NCI-H446 treated with DMSO at 0.1 percent for 48 hours (cell line): ENCODE results near the gene SHROOM3.
"Not testable (repeated sequence)": the region's sequence is repeated elsewhere in the genome, so short reads cannot be mapped to it uniquely, and the experiment has no call there.

Experiments
- DNase-seq: peaks from one replicate; lab custom pipeline; 2025; lab: John Stamatoyannopoulos, UW

Gene SHROOM3

DNA sequence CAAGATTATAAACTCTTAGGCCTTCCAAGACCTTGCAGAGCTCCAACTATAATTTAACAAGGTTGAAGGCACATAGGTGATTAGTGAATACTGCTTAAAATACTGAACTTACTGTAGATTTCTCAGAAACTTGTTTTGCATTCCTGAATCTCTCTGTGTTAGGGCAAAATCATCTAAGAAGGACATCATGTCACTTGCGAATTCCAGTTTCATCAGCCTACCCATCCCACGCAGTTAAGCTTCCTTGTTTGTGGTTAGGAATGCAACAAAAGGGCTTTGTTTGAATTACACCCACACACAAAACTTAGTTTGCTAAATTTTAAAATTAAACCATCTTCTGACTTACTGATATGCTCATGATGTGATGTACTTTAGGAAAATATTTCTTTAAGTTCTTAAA is 288.9 kb downstream of the SHROOM3 start:
- DNase-seq = no peak

DNA sequence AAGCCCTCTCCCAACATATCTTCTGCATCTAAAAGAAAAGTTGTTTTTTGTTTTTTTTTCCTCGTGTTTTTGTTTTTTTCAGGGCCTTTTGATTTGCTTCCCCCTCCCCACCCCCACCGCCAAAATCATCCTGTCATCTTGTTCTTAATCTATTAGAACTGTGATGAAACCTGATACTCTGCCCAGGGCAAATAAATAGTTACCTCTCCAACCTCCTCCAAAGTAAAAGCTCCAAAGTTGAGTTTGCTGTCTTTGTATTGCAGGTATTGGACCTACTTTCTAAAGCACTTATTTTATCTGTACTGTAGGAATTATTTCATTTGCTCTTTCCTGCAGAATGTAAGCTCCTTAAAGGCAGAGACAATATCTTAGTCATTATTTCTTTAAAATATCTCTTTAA is 290.0 kb downstream of the SHROOM3 start:
- no peak for DNase-seq

DNA sequence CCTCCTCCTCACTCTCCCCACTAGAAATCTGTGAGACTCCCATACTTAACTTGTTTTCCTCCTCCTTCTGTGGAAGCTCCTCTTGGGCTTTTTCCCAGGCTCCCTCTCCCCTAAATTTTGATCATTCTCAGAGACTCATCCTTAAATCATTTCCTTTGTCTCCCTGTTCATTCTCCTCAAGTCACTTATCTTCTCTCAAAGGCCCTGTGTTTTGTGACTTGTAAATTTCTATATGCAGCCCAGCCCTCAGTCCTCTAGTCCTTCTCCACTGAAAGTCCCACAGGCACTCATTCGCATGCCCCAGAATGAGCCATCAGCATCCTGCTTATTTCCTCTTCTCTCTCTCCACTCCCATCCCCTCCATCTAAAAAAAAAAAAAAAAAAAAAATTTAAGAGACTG is 291.1 kb downstream of the SHROOM3 start:
- no peak for DNase-seq

DNA sequence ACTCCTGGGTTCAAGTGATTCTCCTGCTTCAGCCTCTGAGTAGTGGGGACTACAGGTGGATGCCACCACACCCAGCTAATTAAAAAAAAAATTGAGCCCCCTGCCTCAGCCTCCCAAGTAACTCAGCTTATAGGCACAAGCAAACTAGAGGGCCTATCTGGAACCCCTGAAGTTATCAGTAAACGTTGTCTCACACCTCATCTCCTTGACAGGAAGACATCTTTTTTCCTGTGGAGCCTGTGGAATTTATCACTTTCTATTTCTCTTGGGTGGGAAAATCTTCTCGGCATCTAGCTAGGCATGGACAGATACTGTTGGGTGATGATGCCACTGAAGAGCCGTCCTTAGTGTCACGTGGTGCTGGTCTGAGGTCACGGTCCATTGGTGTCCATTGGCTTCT is 291.6 kb downstream of the SHROOM3 start:
- no peak for DNase-seq

DNA sequence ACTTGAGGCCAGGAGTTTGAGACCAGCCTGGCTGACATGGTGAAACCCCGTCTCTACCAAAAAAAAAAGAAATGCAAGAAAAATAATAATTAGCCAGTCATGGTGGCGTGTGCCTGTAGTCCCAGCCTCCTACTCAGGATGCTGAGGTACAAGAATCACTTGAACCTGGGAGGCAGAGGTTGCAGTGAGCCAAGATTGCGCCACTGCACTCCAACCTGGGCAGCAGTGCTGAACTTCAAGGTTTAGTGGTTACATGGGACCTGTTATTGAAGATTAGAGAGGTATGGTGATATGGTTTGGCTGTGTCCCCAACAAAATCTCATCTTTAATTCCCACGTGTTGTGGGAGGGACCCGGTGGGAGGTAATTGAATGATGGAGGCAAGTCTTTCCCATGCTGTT is 292.9 kb downstream of the SHROOM3 start:
- DNase-seq = not testable (repeated sequence)

DNA sequence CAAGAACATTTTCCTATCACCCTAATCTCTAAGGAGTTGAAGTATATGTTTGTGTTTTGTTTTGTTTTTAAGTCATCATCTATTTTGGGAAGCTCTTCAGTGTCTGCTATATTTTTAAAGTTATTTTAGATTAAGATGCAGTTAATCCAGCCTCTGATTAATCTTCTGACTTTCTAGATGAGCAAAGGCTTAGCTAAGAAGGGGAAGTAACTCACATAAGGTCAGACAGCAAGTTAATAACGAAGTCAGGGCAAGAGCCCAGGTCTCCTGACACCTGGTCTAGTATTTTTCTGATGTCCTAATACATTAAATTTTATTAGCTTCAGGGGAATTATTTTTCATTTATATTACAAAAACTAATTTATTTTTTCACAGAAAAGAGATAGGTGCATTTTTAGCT is 294.4 kb downstream of the SHROOM3 start:
- DNase-seq = no peak

DNA sequence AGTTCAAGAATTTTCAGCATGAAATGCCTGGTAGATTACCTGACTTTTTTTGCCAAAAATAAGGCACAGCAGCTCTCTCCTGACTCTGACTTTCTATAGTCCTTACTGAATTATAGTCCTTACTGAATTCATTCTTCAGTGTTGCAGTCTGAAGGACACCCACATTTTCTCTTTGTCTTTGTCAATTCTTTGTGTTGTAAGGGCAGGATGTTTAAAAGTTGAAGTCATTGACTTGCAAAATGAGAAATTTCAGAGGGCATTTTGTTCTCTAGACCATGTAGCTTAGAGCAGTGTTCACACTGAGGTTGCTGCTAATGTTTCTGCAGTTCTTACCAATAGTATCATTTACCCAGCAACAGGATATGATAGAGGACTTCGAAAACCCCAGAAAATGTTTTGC is 295.0 kb downstream of the SHROOM3 start:
- no peak for DNase-seq

DNA sequence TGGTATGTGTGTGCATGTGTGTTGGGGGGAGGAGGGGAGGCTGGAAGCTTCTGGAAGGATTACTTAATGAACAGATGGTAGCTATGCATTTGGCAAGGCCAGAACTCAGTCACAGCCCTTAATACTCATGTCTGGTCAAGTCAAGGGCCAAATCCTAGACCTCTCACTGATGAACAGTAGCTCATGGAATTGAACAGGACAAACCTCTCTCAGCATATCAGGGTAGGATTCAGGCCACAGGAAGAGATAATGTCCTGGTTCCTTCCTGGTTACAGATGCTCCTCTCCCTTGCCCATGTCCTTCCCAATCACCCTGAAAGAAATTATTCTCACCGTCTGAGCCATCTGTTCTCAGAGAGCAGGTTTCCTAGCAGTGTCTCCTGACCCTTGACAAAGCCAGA is 297.2 kb downstream of the SHROOM3 start:
- no peak for DNase-seq

DNA sequence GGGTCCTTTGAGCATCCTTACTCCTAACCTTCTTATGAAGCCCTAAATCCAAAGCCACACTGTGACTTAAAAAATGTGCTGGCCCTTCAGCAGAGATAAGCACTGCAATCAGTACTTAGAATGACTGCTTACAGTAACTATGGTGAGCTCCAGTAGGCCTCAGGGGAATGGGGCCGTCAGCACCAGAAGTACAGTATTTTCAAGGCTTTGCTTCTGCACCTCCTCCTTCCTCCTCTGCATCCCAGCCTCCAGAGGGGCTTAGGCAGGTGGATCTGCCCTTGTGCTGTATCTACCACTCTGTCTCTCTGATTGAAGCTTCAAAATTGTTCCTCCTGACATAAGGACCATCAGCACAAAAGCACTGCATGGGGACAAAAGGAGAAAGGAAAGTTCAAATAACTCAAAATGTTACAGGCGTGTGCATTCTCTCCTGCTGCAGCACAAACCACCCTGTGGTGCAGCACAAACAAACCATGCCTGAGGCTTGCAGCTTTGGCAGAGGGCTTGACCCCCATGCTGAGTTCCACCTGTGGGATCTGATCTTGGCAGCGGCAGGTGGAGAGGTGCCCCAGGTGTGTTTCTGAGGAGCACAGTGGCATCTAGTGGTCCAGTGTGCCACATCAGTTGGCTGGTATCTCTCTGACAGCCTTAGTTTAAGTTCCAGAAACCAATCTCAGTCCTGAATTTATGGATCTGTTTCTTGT is 298.2 kb downstream of the SHROOM3 start:
- no peak for DNase-seq

DNA sequence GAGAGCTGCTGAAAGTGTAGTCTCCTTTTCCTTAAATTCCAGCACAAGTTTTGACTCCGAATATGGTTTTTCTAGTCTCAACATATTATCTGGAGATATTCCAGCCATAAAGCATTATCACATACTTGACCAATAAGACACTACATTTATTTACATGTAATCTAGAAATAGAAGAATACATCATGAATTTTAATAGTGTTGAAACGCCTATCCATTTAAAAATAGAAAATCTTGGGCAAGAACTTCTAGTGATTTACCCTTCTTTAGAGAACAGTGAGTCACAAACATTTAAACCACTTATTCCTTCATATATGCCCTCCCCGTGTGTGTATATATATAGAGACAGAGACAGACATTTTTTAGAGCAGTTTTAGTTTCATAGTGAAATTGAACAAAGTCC is 301.4 kb downstream of the SHROOM3 start:
- no peak for DNase-seq

DNA sequence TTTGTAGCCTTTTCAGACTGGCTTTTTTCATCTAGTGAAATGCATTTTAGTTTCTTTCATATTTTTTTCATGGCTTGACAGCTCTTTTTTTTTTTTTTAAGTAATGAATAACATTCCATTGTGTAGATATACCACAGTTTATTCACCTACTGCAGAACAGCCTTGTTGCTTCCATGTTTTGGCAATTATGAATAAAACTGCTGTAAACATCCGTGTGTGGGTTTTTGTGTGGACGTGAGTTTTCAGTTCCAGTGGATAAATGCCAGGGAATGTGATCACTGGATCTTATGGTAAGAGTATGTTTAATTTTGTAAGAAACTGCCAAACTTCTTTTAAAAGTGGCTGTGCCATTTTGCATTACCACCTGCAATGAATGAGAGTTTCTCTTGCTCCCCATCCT is 302.2 kb downstream of the SHROOM3 start:
- no peak for DNase-seq

DNA sequence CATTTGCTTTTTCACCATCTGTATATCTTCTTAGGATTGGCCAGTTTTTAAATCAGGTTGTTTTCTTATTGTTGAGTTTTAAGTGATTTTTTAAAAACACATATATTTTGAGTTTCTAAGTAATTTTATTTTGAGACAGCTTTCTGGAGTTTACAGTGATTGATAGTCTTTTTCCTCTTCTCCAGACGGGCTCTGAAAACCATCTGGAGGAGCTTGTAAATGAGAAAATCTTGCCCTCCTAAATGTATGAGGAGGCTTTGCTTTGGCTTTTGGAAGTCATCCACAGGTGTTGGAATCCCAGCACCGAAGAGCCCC is 302.7 kb downstream of the SHROOM3 start:
- DNase-seq = no peak

DNA sequence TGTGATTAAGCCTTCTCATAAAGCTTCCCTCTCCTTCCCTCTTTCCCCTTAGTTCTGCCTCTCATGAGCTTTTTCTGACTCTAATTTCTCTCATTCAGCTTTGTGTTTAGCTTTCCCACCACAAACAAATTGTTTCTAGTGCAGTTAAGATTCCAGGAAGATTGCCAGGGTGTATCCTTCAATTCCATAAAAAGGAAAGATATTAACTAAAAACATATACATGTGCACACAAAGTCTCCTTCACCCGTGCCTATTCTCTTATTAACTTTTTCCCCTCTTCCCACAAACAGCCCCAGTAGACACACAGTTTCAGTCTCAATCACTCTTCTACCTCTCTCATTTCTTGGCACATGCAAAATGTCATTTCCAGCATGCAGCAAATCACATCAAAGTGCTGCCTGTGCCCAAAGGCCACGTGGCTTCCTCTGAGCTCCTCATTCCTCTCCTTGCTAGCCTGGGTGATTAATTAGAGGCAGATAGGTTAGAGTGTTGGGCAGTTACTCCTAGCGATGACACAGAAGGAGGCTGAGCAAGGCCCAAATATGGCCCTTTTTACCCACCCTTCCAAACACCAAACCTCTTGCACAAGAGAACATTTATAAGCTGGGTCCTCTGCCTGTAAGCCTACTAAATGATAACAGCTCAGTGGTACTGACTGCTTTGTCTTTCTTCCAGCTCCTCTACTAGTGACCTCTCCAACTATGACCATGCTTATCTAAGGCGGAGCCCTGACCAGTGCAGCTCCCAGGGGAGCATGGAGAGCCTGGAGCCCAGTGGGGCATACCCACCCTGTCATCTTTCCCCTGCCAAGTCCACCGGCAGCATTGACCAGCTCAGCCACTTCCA is 303.3 kb downstream of the SHROOM3 start:
- DNase-seq = no peak

DNA sequence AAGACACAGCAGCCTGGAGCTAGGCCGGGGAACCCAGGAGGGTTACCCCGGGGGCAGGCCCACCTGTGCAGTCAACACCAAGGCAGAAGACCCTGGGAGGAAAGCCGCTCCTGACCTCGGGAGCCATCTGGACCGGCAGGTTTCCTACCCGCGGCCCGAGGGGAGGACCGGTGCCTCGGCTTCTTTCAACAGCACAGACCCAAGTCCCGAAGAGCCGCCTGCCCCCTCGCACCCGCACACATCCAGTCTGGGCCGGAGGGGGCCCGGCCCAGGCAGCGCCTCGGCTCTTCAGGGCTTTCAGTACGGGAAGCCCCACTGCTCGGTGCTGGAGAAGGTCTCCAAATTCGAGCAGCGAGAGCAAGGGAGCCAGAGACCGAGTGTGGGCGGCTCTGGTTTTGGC is 305.2 kb downstream of the SHROOM3 start:
- DNase-seq = no peak

DNA sequence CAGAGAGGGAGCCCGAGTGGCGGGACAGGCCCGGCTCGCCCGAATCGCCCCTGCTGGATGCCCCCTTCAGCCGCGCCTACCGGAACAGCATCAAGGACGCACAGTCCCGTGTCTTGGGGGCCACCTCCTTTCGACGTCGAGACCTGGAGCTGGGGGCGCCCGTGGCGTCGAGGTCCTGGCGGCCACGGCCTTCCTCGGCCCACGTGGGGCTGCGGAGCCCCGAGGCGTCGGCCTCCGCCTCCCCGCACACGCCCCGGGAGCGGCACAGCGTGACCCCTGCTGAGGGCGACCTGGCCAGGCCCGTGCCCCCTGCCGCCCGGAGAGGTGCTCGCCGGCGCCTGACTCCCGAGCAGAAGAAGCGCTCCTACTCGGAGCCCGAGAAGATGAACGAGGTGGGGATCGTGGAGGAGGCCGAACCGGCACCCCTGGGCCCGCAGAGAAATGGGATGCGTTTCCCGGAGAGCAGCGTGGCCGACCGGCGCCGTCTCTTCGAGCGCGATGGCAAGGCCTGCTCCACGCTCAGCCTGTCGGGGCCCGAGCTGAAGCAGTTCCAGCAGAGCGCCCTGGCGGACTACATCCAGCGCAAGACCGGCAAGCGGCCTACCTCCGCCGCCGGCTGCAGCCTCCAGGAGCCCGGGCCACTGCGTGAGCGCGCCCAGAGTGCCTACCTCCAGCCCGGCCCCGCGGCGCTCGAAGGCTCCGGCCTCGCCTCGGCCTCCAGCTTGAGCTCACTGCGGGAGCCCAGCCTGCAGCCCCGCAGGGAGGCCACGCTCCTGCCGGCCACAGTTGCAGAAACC is 306.0 kb downstream of the SHROOM3 start:
- no peak for DNase-seq

DNA sequence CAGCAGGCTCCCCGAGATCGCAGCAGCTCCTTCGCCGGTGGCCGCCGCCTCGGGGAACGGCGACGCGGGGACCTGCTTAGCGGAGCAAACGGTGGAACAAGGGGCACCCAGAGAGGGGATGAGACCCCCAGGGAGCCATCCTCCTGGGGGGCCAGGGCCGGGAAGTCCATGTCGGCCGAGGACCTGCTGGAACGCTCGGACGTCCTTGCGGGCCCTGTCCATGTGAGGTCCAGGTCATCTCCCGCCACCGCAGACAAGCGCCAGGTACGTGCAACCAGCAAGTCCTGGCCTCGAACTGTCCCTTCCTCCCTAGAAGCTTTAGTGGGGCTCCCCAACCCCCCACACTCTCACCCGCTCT is 306.6 kb downstream of the SHROOM3 start:
- no peak for DNase-seq

DNA sequence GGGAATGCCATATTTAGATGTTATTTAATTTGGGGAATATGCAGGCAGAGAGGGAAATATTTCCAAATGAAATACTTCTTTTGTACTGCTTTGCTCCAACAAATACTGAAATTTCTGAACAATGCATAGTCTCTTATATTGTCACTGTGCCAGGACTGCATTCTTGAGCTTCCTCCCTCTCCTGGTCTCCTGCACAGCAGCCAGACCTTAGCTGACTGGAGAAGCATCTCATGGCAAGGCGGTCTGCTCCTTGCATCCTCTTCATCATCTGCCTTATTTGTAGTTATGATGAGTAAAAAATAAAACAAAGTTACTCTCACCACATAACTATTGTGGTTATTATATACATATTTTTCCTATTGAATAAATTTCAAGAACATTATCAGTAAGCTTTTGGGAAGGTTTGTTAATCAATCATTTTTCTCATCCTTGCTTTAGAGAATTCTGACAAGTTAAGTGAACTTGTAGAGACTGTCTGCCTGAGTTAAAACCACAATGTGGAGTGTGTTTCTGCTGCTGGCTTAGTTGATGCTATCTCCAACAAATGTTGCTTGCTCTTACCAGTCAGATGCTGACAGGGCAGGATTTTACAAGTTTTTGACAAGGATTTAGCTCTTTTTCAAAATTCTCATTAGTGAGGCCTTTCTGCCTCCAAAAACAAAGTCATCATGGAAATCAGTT is 309.4 kb downstream of the SHROOM3 start:
- no peak for DNase-seq

DNA sequence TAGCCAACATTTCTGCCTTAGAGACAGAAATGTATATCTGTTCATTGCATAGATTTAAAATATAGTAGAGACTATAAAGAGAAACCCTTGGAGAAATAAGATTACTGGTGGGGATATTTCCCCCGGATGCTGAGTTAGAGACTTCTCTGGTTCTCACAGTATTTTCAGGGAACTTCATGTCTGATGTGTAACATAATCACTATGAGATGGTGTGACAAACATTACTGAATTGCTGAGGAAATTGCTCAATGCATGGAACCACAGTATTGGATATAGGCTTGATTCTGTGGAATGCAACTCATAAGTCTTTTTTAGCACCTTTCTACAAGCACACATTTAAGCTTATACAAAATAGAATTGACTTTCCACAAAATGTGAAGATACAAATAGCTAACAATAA is 310.2 kb downstream of the SHROOM3 start:
- DNase-seq = no peak

DNA sequence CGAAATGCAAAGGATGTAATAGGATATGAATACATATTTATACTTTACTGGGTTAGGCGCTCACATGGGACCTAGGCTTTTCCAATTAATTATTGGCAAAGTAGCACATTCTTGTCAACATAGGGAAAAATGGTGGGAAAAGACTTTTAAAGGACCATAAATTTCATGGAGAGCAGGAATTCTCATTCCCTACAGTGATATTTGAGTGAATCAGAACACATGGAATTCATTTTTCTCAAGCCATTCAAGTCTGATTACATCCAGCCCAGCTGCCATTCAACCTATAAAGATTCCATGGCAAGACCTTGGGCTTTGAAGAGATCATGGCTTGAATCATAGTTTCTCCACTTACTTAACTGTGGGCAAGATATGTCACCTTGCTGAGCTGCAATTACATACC is 312.5 kb downstream of the SHROOM3 start:
- no peak for DNase-seq

DNA sequence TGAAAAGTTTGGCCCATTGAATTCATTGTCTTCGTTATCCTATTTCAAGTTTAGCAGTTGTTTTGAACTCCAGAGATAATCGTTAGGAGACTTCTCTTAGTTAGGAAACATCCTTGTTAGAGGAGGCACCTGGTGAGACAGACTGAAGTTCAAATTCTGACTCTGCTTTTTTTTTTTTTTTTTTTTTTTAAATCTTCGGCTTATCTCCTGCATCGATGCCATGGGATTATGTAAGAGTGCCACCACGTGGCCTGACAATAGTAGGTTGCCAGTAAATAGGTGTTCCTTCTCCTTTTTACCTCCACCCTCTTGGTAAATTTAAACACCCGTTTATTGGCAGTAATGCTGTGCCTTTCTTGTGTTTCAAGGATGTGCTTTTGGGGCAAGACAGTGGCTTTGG is 313.6 kb downstream of the SHROOM3 start:
- DNase-seq = no peak

DNA sequence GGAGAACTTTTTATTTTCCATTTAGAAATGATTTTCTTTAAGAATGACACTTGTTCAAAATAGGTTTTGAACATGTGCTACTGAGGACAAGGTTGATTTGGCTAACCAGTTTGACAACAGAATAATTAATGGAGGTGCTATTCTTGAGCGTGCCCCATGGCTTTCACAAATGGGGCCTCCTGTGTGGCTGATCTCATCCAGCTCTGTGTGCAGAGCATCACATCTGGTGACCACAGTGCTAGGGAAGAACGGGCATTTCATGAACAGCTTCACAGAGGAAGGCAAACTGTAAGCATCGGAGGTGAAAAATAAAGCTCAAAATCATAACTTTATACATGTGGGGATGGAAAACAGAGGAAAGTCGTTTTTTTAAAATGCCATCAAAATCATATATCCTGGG is 314.3 kb downstream of the SHROOM3 start:
- no peak for DNase-seq

DNA sequence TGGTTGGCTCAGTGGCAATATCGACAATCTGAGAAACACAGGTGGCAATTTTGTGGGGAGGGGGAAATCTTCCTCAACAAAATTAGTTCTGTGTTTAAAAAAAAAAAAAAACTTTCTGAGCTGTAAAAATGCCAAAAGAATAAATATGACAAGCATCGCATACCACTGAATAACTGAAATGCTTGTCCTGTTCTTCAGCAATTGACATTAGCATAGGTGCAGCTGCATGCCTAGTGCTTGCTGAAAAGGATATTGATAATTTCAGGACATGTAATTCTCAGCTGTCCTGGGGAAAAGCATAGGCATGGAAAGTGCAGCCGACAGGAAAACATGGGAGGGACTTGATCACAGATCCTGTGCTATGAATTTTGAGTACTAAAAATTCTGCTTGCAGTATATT is 315.7 kb downstream of the SHROOM3 start:
- DNase-seq = no peak
